Mesodermal cell (in vitro differentiated cells): ENCODE data around the gene PTPRH.
"Not testable (repeated sequence)": the region's sequence is repeated elsewhere in the genome, so short reads cannot be mapped to it uniquely, and the experiment has no call there.

Experiments
- H3K27ac ChIP-seq: 2 replicates; pipeline ENCODE4 v1.7.0; 2013; ENCODE audit warnings: mild to moderate bottlenecking, low read depth, low read length, moderate library complexity; ENCODE audit not compliant: severe bottlenecking
- H3K36me3 ChIP-seq: 2 replicates; pipeline ENCODE4 v1.7.1; 2013; ENCODE audit warnings: mild to moderate bottlenecking, low read length, moderate library complexity; ENCODE audit not compliant: control insufficient read depth, insufficient read depth
- H3K4me1 ChIP-seq: one replicate; pipeline ENCODE4 v1.7.1; 2013; ENCODE audit warnings: mild to moderate bottlenecking, low read length; ENCODE audit not compliant: insufficient read depth, control insufficient read depth, poor library complexity, severe bottlenecking
- H3K4me3 ChIP-seq: 2 replicates; pipeline ENCODE4 v1.7.0; 2013; ENCODE audit warnings: low read length, control low read depth, mild to moderate bottlenecking; ENCODE audit not compliant: insufficient read depth, poor library complexity, severe bottlenecking; ENCODE audit errors: extremely low read depth
- H3K9me3 ChIP-seq: 2 replicates; pipeline ENCODE4 v1.7.1; 2013; ENCODE audit warnings: mild to moderate bottlenecking, low read length, moderate library complexity; ENCODE audit not compliant: control insufficient read depth
- WGBS, 2 experiments: methylation state at CpG; one replicate each; pipeline ENCODE4 v1.1.5; 2013; ENCODE audit warnings: missing lambda C conversion rate in 2 of 2; ENCODE audit not compliant: insufficient coverage in 2 of 2; 5-methylcytosine and 5-hydroxymethylcytosine counted together

PTPRH gene

GRCh38 chr19:55224679-55225414 is 15.5 kb upstream of the PTPRH start:
- H3K27ac ChIP-seq, H3K4me3 ChIP-seq, H3K4me1 ChIP-seq, H3K9me3 ChIP-seq: not testable (repeated sequence)
- WGBS, 2 experiments, result 73 to 85% methylated on average over 2 to 4 of the region's 11 CpGs
- peaks cover 32% of the 10 kb centered on the region for H3K36me3 ChIP-seq

GRCh38 chr19:55224038-55224665 is 14.9 kb upstream of the PTPRH start:
- Histone ChIP-seq H3K4me1 (no peaks in the 10 kb centered on the region), H3K4me3 (no peak overlapping the region), H3K36me3 (peaks cover 25% of the 10 kb centered on the region), H3K9me3 (no peaks in the 10 kb centered on the region), H3K27ac (no peak overlapping the region)
- WGBS, 2 experiments, result 92 to 94% methylated on average over 25 to 26 of the region's 26 CpGs

- H3K36me3 ChIP-seq, result peaks cover 19% of the 10 kb centered on the region
- 95 to 98% methylated on average over 17 of the region's 17 CpGs for WGBS, 2 experiments
- H3K4me3 ChIP-seq, result no peak overlapping the region
- H3K9me3 ChIP-seq, result no peaks in the 10 kb centered on the region
- H3K27ac ChIP-seq, result no peak overlapping the region
- H3K4me1 ChIP-seq, result no peaks in the 10 kb centered on the region
Observed at GRCh38 chr19:55223291-55224037, 14.2 kb upstream of the PTPRH start.

- Histone ChIP-seq H3K36me3 (no peaks in the 10 kb centered on the region), H3K27ac (no peak overlapping the region), H3K9me3 (no peaks in the 10 kb centered on the region), H3K4me3 (no peak overlapping the region), H3K4me1 (peaks cover 5% of the 10 kb centered on the region)
- WGBS, 2 experiments, result 82 to 84% methylated on average over 5 to 7 of the region's 9 CpGs
Observed at GRCh38 chr19:55220525-55220924, 11.2 kb upstream of the PTPRH start.

GRCh38 chr19:55216461-55217198 is 7.3 kb upstream of the PTPRH start:
- peaks cover 5% of the 10 kb centered on the region for H3K4me1 ChIP-seq
- H3K9me3 ChIP-seq, result peaks cover 12% of the 10 kb centered on the region
- H3K4me3 ChIP-seq, result peak overlapping the region; percentile 40
- H3K27ac ChIP-seq, result peak overlapping the region; percentile 92
- H3K36me3 ChIP-seq, result no peaks in the 10 kb centered on the region
- 3 to 5% methylated on average over 20 to 23 of the region's 36 CpGs for WGBS, 2 experiments

- WGBS, 2 experiments, result 93% methylated on average over 5 to 6 of the region's 7 CpGs
- no peak overlapping the region for H3K27ac ChIP-seq
- no peaks in the 10 kb centered on the region for H3K36me3 ChIP-seq
- peaks cover 16% of the 10 kb centered on the region for H3K4me1 ChIP-seq
- no peak overlapping the region for H3K4me3 ChIP-seq
- peaks cover 12% of the 10 kb centered on the region for H3K9me3 ChIP-seq
Observed at GRCh38 chr19:55213547-55213946, 4.2 kb upstream of the PTPRH start.

GRCh38 chr19:55212447-55212846 is 3.1 kb upstream of the PTPRH start:
- Histone ChIP-seq H3K9me3 (peaks cover 12% of the 10 kb centered on the region), H3K27ac (no peak overlapping the region), H3K4me1 (peaks cover 16% of the 10 kb centered on the region), H3K36me3 (no peaks in the 10 kb centered on the region), H3K4me3 (no peak overlapping the region)
- WGBS, 2 experiments, result 71% methylated on average over 1 of the region's 3 CpGs; no CpG with 5 or more reads in 1 of the 2 experiments

- H3K4me3 ChIP-seq, result no peak overlapping the region
- H3K4me1 ChIP-seq, result peaks cover 16% of the 10 kb centered on the region
- no peaks in the 10 kb centered on the region for H3K36me3 ChIP-seq
- peaks cover 12% of the 10 kb centered on the region for H3K9me3 ChIP-seq
- WGBS, 2 experiments, result 71 to 72% methylated on average over 10 to 15 of the region's 17 CpGs
- no peak overlapping the region for H3K27ac ChIP-seq
Observed at GRCh38 chr19:55209693-55210472, 582 bp upstream of the PTPRH start.

GRCh38 chr19:55206664-55207500 is 2.4 kb downstream of the PTPRH start:
- Histone ChIP-seq H3K9me3 (no peaks in the 10 kb centered on the region), H3K36me3 (no peaks in the 10 kb centered on the region), H3K4me1 (peaks cover 16% of the 10 kb centered on the region), H3K4me3 (no peak overlapping the region), H3K27ac (peak overlapping the region; percentile 67)
- 36% methylated on average over 27 of the region's 29 CpGs for WGBS, 2 experiments
